HG02884 (cell line): ENCODE measurements around the gene SYT13.
"Not testable (repeated sequence)": the region's sequence is repeated elsewhere in the genome, so short reads cannot be mapped to it uniquely, and the experiment has no call there.

Experiments used
- ATAC-seq: cut with Tn5 transposase; IDR thresholded peaks from one replicate; pipeline ENCODE4 v1.9.1; 2021; ENCODE audit warnings: mild to moderate bottlenecking, moderate library complexity; ENCODE audit not compliant: unreplicated experiment

Gene SYT13

GRCh38 chr11:45250035-45250718, 36.0 kb downstream of the SYT13 start:
- ATAC-seq = no peak

- not testable (repeated sequence) for ATAC-seq
These were observed 36.8 kb downstream of the SYT13 start for GRCh38 chr11:45249372-45249771.

- ATAC-seq = no peak
These were observed 37.6 kb downstream of the SYT13 start for GRCh38 chr11:45248501-45249011.

- no peak for ATAC-seq
These were observed 38.7 kb downstream of the SYT13 start for GRCh38 chr11:45247433-45247832.

- ATAC-seq = no peak
These were observed 39.9 kb downstream of the SYT13 start for GRCh38 chr11:45246241-45246640.

GRCh38 chr11:45245218-45246045, 40.7 kb downstream of the SYT13 start:
- no peak for ATAC-seq

GRCh38 chr11:45243967-45244366, 42.2 kb downstream of the SYT13 start:
- ATAC-seq = no peak

- no peak for ATAC-seq
These were observed 46.4 kb downstream of the SYT13 start for GRCh38 chr11:45239733-45240132.

DNA sequence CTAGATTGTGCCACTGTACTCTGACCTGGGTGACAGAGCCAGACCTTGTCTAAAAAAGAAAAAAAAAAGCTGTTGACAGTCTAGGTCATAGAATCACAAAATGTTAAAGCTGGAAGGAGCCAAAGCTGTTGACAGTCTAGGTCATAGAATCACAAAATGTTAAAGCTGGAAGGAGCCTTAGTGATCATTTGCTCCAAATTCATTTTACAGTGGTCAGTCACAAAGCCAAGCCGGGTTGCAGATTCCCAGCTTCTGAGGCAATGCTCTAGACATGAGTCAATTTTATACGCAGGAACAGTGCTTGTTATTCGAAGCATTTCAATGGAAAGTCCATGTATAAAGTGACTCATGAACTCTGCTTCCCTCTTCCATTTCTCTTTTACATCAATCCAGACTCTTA, 47.4 kb downstream of the SYT13 start:
- ATAC-seq = no peak

DNA sequence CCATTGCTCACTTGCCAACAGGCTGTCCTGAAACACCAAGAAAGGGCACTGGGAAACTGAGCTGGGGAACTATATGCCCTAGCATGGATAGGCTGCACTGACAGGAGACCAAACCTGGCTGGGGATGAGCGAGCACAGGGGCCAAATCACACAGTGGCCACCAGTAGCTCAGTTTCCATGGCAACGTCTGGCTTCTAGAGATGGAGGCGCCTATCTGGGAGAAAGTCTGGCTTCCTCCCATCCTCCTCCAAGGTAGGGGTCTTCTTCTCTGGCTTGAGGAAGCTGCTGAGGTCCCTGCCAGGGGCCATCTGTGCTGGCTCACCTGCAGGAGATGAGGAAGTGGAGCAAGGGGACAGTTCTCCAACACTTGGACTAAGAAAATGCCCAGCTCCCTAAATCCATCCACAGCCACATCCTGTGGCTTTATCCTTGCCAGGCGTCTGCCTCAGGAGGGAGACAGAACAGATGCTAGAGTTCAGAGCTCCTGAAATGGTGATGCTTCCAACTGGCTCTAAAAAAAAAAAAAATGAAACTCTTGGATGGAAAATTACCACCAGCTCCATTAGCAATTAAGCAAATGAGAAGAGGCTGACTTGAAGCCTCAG, 48.3 kb downstream of the SYT13 start:
- ATAC-seq = no peak

- no peak for ATAC-seq
These were observed 51.7 kb downstream of the SYT13 start for GRCh38 chr11:45234306-45235006.

GRCh38 chr11:45233804-45234170, 52.4 kb downstream of the SYT13 start:
- no peak for ATAC-seq

GRCh38 chr11:45233121-45233803, 52.9 kb downstream of the SYT13 start:
- ATAC-seq = no peak

GRCh38 chr11:45232341-45233080, 53.6 kb downstream of the SYT13 start:
- ATAC-seq = no peak

DNA sequence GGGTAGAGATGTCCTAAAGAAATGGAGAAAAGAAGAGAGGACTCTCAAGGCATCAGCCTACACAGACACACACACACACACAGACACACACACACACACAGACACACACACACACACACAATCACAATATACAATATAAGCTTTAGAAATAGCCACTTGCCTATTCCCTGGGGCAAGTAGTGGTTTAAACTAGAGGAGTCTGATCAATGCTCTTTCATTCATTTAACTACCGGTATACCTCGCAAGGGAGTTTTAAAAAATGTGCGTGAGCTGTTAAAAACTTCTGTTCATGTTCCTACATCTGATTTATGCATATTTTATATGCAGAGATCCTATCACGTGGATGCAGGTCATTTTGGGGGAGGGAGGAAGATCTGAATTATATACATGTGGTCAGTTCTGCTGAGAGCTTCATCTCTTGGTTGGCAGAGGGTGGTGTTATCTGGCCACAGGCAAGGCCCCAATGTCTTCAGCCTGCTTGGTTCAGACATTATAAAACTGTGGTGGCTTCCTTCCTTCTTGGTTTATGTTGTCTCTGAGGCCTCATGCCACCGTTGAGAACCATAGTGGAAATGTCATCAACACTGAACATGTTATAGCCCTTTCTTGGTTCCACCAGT, 56.6 kb downstream of the SYT13 start:
- no peak for ATAC-seq

- ATAC-seq = no peak
These were observed 58.3 kb downstream of the SYT13 start for GRCh38 chr11:45227836-45228235.

- ATAC-seq = no peak
These were observed 59.2 kb downstream of the SYT13 start for GRCh38 chr11:45226901-45227300.

DNA sequence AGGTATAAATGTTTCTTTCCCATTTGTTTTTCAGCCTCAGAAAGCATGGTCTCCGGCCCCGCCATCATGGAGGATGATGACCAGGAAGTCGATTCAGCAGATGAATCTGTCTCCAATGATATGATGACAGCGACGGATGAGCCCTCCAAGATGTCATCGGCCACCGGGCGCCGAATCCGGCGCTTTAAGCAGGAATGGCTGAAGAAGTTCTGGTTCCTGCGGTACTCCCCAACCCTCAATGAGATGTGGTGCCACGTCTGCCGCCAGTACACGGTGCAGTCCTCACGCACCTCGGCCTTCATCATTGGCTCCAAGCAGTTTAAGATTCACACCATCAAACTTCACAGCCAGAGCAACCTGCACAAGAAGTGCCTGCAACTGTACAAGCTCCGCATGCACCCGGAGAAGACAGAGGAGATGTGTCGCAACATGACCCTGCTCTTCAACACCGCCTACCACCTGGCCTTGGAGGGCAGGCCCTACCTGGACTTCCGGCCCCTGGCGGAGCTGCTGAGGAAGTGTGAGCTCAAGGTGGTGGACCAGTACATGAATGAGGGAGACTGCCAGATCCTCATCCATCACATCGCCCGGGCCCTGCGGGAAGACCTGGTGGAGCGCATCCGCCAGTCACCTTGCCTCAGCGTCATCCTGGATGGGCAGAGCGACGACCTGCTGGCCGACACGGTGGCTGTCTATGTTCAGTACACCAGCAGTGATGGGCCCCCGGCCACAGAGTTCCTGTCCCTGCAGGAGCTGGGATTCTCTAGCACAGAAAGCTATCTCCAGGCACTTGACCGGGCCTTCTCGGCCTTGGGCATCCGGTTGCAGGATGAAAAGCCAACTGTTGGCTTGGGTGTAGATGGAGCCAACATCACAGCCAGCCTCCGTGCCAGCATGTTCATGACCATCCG, 59.9 kb downstream of the SYT13 start:
- ATAC-seq = no peak
